T-cell (primary cell): ENCODE data around the gene INTS4. TPM values are rescaled to one million over a fixed set of nuclear protein-coding genes. Genes with fewer than 3 reads are reported as not detected.

ENCODE experiments used
- ATAC-seq, 4 experiments: fragments of 200-7000 bp in 3 of 4; fragments of 150-1000 bp in 1 of 4; cut with Tn5 transposase; replicated peaks in 1 of 4; 1 replicate in 3 of 4; 2 replicates in 1 of 4; pipeline ENCODE4 v1.10.0; 2021; ENCODE audit warnings: moderate library complexity in 3 of 4, mild to moderate bottlenecking in 2 of 4, moderate number of reproducible peaks in 1 of 4
- CTCF ChIA-PET, 2 donors: fragments of 300-600 bp; sonication (Branson Sonifier 250); formaldehyde crosslinking; loops; one replicate each; lab custom pipeline; 2022; ENCODE audit warnings: antibody characterized with exemption in 2 of 2; lab: Charles Lee
- POLR2A ChIA-PET, 2 donors: fragments of 300-600 bp; sonication (Branson Sonifier 250); formaldehyde crosslinking; loops; one replicate each; lab custom pipeline; 2022; ENCODE audit warnings: antibody characterized with exemption in 2 of 2; lab: Charles Lee
- DNase-seq, 35 experiments: peaks; one replicate each; pipeline versions ENCODE4 v3.0.0 to v3.0.0-alpha.2; 2013 to 2023
- H3K27ac ChIP-seq: one replicate; pipeline ENCODE4 v1.5.1; 2013; ENCODE audit warnings: low read length
- H3K27me3 ChIP-seq, 2 experiments: replicated peaks in 1 of 2; 1 replicate in 1 of 2; 2 replicates in 1 of 2; pipeline versions ENCODE4 v1.6.1 to v1.7.0; 2013; ENCODE audit warnings: low read length in 1 of 2, mixed read lengths in 1 of 2; ENCODE audit not compliant: control insufficient read depth in 2 of 2, insufficient read depth in 2 of 2; ENCODE audit errors: extremely low read depth in 1 of 2
- H3K36me3 ChIP-seq, 2 donors: 1 replicate in 1 of 2; 2 replicates in 1 of 2; pipeline versions ENCODE4 v1.6.1 to v1.7.0; 2013; ENCODE audit warnings: low read length in 1 of 2; ENCODE audit not compliant: control insufficient read depth in 2 of 2, insufficient read depth in 1 of 2; ENCODE audit errors: extremely low read depth in 1 of 2
- H3K4me1 ChIP-seq, 2 experiments: 1 replicate in 1 of 2; 2 replicates in 1 of 2; pipeline versions ENCODE4 v1.6.1 to v1.7.0; 2013; ENCODE audit warnings: low read length in 2 of 2, mixed read lengths in 1 of 2; ENCODE audit not compliant: insufficient read depth in 2 of 2, control insufficient read depth in 1 of 2; ENCODE audit errors: extremely low read depth in 1 of 2
- H3K4me3 ChIP-seq, 2 donors: 1 replicate in 1 of 2; 2 replicates in 1 of 2; pipeline versions ENCODE4 v1.5.1 to v1.7.0; 2013; ENCODE audit warnings: mild to moderate bottlenecking in 2 of 2, low read length in 1 of 2, moderate library complexity in 1 of 2; ENCODE audit not compliant: control insufficient read depth in 1 of 2; ENCODE audit errors: extremely low read depth in 1 of 2
- H3K9me3 ChIP-seq: 2 replicates; pipeline ENCODE4 v1.7.0; 2013
- H3K27ac Mint-ChIP-seq, 2 donors: one replicate each; pipeline ENCODE4 v1.8.0; 2020 to 2021; ENCODE audit warnings: mild to moderate bottlenecking in 2 of 2, mixed read lengths in 2 of 2
- H3K27me3 Mint-ChIP-seq, 2 donors: one replicate each; pipeline ENCODE4 v1.8.0; 2021 to 2022; ENCODE audit warnings: mixed read lengths in 2 of 2
- H3K36me3 Mint-ChIP-seq: one replicate; pipeline ENCODE4 v1.8.0; 2021; ENCODE audit warnings: mixed read lengths
- H3K4me1 Mint-ChIP-seq, 3 donors: one replicate each; pipeline ENCODE4 v1.8.0; 2020 to 2022; ENCODE audit warnings: mixed read lengths in 3 of 3, mild to moderate bottlenecking in 1 of 3
- H3K4me3 Mint-ChIP-seq, 3 donors: one replicate each; pipeline ENCODE4 v1.8.0; 2020 to 2022; ENCODE audit warnings: mild to moderate bottlenecking in 3 of 3, mixed read lengths in 3 of 3, moderate library complexity in 3 of 3
- H3K9me3 Mint-ChIP-seq, 3 donors: one replicate each; pipeline ENCODE4 v1.8.0; 2020 to 2022; ENCODE audit warnings: mixed read lengths in 3 of 3
- WGBS: methylation state at CpG from one replicate; pipeline ENCODE4 v1.1.5; 2013; ENCODE audit warnings: missing lambda C conversion rate; ENCODE audit not compliant: insufficient coverage; 5-methylcytosine and 5-hydroxymethylcytosine counted together
- total RNA-seq, 35 experiments: library from RNA in 6 of 35; stranded (reverse) in 6 of 35; fragments of 120-200 nt in 1 of 35; gene quantifications; one replicate each; pipeline versions ENCODE4 v1.2.1 to v1.2.4 and lab custom pipeline; 2013 to 2026

INTS4 gene
- total RNA-seq, 5 donors from 2014 or later (not counting 1 experiment from before 2014, with no cell fraction given): 57.5 to 79.2 (median 62.6) TPM

GRCh38 chr11:78036313-78036712 is 41.8 kb upstream of the INTS4 start:
- Histone ChIP-seq H3K36me3 (no peaks in the 10 kb centered on the region), H3K27me3 (peaks cover 0 to 2% of the 10 kb centered on the region in 2 experiments), H3K4me3 (no peak overlapping the region), H3K4me1 (peaks cover 0 to 5% of the 10 kb centered on the region in 2 experiments), H3K27ac (no peak overlapping the region), H3K9me3 (no peaks in the 10 kb centered on the region)
- no peaks in the 10 kb centered on the region for H3K27me3 Mint-ChIP-seq
- peaks cover 10 to 11% (median 10%) of the 10 kb centered on the region in 3 donors for H3K4me1 Mint-ChIP-seq
- no peak for DNase-seq
- ATAC-seq: no peak
- H3K4me3 Mint-ChIP-seq: no peak overlapping the region
- H3K27ac Mint-ChIP-seq: no peak overlapping the region
- H3K36me3 Mint-ChIP-seq: no peaks in the 10 kb centered on the region
- no peaks in the 10 kb centered on the region for H3K9me3 Mint-ChIP-seq
- POLR2A ChIA-PET: interaction anchor here in 1 of 2 donors (0.7 kb wide), 1 partner anchor 41 kb away, joined by 6 read pairs; no protein-coding TSS in a partner anchor
- CTCF ChIA-PET: no interaction called here
- 90% methylated on average over 2 of the region's 3 CpGs for WGBS

GRCh38 chr11:78034623-78035022 is 40.2 kb upstream of the INTS4 start:
- Mint-ChIP-seq H3K4me1 (peaks cover 2% of the 10 kb centered on the region in 3 donors), H3K4me3 (no peak overlapping the region), H3K36me3 (no peaks in the 10 kb centered on the region), H3K27me3 (no peaks in the 10 kb centered on the region), H3K9me3 (no peaks in the 10 kb centered on the region), H3K27ac (no peak overlapping the region)
- DNase-seq (no peak), ATAC-seq (no peak)
- H3K9me3 ChIP-seq: no peaks in the 10 kb centered on the region
- peaks cover 0 to under 1% of the 10 kb centered on the region in 2 experiments for H3K4me1 ChIP-seq
- POLR2A ChIA-PET: no interaction called here
- no CpG with 5 or more reads among the region's 10 CpGs for WGBS
- no peaks in the 10 kb centered on the region for H3K36me3 ChIP-seq
- CTCF ChIA-PET: no interaction called here
- H3K4me3 ChIP-seq: no peak overlapping the region
- no peak overlapping the region for H3K27ac ChIP-seq
- peaks cover 0 to 2% of the 10 kb centered on the region in 2 experiments for H3K27me3 ChIP-seq

GRCh38 chr11:78033040-78033439 is 38.6 kb upstream of the INTS4 start:
- Histone ChIP-seq H3K4me1 (no peaks in the 10 kb centered on the region), H3K27ac (no peak overlapping the region), H3K27me3 (peaks cover 0 to 2% of the 10 kb centered on the region in 2 experiments), H3K36me3 (no peaks in the 10 kb centered on the region), H3K4me3 (no peak overlapping the region), H3K9me3 (no peaks in the 10 kb centered on the region)
- ChIA-PET CTCF (no interaction called here), POLR2A (interaction anchor here in 1 of 2 donors (0.5 kb wide), 1 partner anchor 108 kb away, joined by 3 read pairs; no protein-coding TSS in a partner anchor)
- no peaks in the 10 kb centered on the region for H3K4me1 Mint-ChIP-seq
- DNase-seq (no peak), ATAC-seq (no peak)
- no peaks in the 10 kb centered on the region for H3K36me3 Mint-ChIP-seq
- no peak overlapping the region for H3K4me3 Mint-ChIP-seq
- H3K9me3 Mint-ChIP-seq: no peaks in the 10 kb centered on the region
- H3K27ac Mint-ChIP-seq: no peak overlapping the region
- H3K27me3 Mint-ChIP-seq: no peaks in the 10 kb centered on the region
- no CpG with 5 or more reads among the region's 4 CpGs for WGBS

GRCh38 chr11:78032090-78032489 is 37.6 kb upstream of the INTS4 start:
- no peaks in the 10 kb centered on the region for H3K9me3 Mint-ChIP-seq
- Histone ChIP-seq H3K27ac (no peak overlapping the region), H3K9me3 (no peaks in the 10 kb centered on the region), H3K4me1 (no peaks in the 10 kb centered on the region), H3K27me3 (peaks cover 0 to 2% of the 10 kb centered on the region in 2 experiments), H3K4me3 (no peak overlapping the region), H3K36me3 (no peaks in the 10 kb centered on the region)
- DNase-seq (no peak), ATAC-seq (no peak)
- no peaks in the 10 kb centered on the region for H3K4me1 Mint-ChIP-seq
- no peaks in the 10 kb centered on the region for H3K36me3 Mint-ChIP-seq
- no peaks in the 10 kb centered on the region for H3K27me3 Mint-ChIP-seq
- ChIA-PET POLR2A (no interaction called here), CTCF (no interaction called here)
- H3K4me3 Mint-ChIP-seq: no peak overlapping the region
- H3K27ac Mint-ChIP-seq: no peak overlapping the region

DNA sequence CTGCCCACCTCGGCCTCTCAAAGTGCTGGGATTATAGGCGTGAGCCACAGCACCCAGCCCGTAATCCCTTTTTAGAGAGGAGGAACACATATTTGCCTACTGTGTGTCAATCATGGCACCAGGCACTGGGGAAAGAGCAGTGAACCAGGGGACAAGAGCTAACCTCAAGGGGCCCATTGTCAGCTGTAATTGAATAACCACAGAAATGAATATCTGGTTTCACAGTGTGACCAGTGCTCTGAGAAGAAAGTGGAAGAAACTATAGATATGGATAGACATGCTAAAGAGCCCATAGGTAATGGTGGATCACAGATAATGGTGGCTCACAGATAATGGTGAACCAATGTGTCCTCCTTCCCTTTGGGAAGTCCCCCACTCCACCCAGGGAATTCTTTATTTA is 37.2 kb upstream of the INTS4 start:
- no peak overlapping the region for H3K27ac ChIP-seq
- no peaks in the 10 kb centered on the region for H3K36me3 ChIP-seq
- DNase-seq (no peak), ATAC-seq (no peak)
- Mint-ChIP-seq H3K27me3 (no peaks in the 10 kb centered on the region), H3K27ac (no peak overlapping the region), H3K4me3 (no peak overlapping the region), H3K36me3 (no peaks in the 10 kb centered on the region), H3K9me3 (no peaks in the 10 kb centered on the region), H3K4me1 (no peaks in the 10 kb centered on the region)
- no peaks in the 10 kb centered on the region for H3K9me3 ChIP-seq
- H3K4me1 ChIP-seq: no peaks in the 10 kb centered on the region
- ChIA-PET CTCF (no interaction called here), POLR2A (no interaction called here)
- WGBS: 97% methylated on average over 3 of the region's 3 CpGs
- no peaks in the 10 kb centered on the region for H3K27me3 ChIP-seq
- H3K4me3 ChIP-seq: no peak overlapping the region

GRCh38 chr11:78030429-78031325 is 36.2 kb upstream of the INTS4 start:
- H3K9me3 Mint-ChIP-seq: no peaks in the 10 kb centered on the region
- H3K36me3 ChIP-seq: no peaks in the 10 kb centered on the region
- no peak overlapping the region for H3K27ac Mint-ChIP-seq
- no peaks in the 10 kb centered on the region for H3K36me3 Mint-ChIP-seq
- 34% methylated on average over 2 of the region's 7 CpGs for WGBS
- no peak overlapping the region for H3K4me3 Mint-ChIP-seq
- CTCF ChIA-PET: interaction anchor here (0.5 to 0.7 kb wide), 3 partner anchors 23 to 644 kb away, joined by 3 to 11 read pairs (median 5); no protein-coding TSS in a partner anchor
- no peaks in the 10 kb centered on the region for H3K27me3 Mint-ChIP-seq
- no peaks in the 10 kb centered on the region for H3K4me1 ChIP-seq
- H3K4me1 Mint-ChIP-seq: no peaks in the 10 kb centered on the region
- H3K27ac ChIP-seq: no peak overlapping the region
- H3K27me3 ChIP-seq: no peaks in the 10 kb centered on the region
- DNase-seq (no peak), ATAC-seq (no peak)
- no peaks in the 10 kb centered on the region for H3K9me3 ChIP-seq
- POLR2A ChIA-PET: interaction anchor here in 1 of 2 donors (0.7 kb wide), 1 partner anchor 18 kb away, joined by 6 read pairs; no protein-coding TSS in a partner anchor
- H3K4me3 ChIP-seq: no peak overlapping the region
